Suprapubic skin (tissue), 4 donors: Measurements from ENCODE around the gene MFSD6. TPM values are rescaled to one million over a fixed set of nuclear protein-coding genes. Genes with fewer than 3 reads are reported as not detected.

ENCODE experiments used
- DNase-seq, 2 donors: peaks; one replicate each; pipeline ENCODE4 v3.0.0-alpha.2; 2019; ENCODE audit warnings: low spot score in 2 of 2
- H3K27ac ChIP-seq: fragments of 200-600 bp; sonication (generic); one replicate; pipeline ENCODE4 v1.5.1; 2019
- H3K27me3 ChIP-seq: fragments of 200-600 bp; sonication (generic); one replicate; pipeline ENCODE4 v1.5.1; 2019
- H3K36me3 ChIP-seq: fragments of 200-600 bp; sonication (generic); one replicate; pipeline ENCODE4 v1.5.1; 2019
- H3K4me1 ChIP-seq: fragments of 200-600 bp; sonication (generic); one replicate; pipeline ENCODE4 v1.5.1; 2019
- H3K4me3 ChIP-seq: fragments of 200-600 bp; sonication (generic); one replicate; pipeline ENCODE4 v1.5.1; 2019; ENCODE audit warnings: mild to moderate bottlenecking
- H3K9me3 ChIP-seq: fragments of 200-600 bp; sonication (generic); one replicate; pipeline ENCODE4 v1.5.1; 2019
- CTCF ChIP-seq, 2 donors: fragments of 200-600 bp in 1 of 2; fragments of 450-650 bp in 1 of 2; sonication (generic) in 1 of 2; IDR thresholded peaks; one replicate each; pipeline ENCODE4 v1.5.1; 2016 to 2019; ENCODE audit warnings: antibody characterized with exemption in 2 of 2, mild to moderate bottlenecking in 1 of 2, moderate library complexity in 1 of 2
- EP300 ChIP-seq: sonication (generic); formaldehyde crosslinking; IDR thresholded peaks from one replicate; pipeline ENCODE4 v1.6.1; 2017; ENCODE audit warnings: antibody characterized with exemption
- POLR2A ChIP-seq, 2 donors: fragments of 450-650 bp; IDR thresholded peaks; one replicate each; pipeline ENCODE4 v1.6.1; 2017; ENCODE audit warnings: antibody characterized with exemption in 2 of 2, mild to moderate bottlenecking in 2 of 2, moderate library complexity in 2 of 2
- POLR2AphosphoS5 ChIP-seq, 3 donors: sonication (generic); formaldehyde crosslinking; IDR thresholded peaks; one replicate each; pipeline ENCODE4 v1.6.1; 2017; ENCODE audit warnings: antibody characterized with exemption in 3 of 3
- WGBS: methylation state at CpG from one replicate; pipeline ENCODE4 v1.1.5; 2018; 5-methylcytosine and 5-hydroxymethylcytosine counted together
- total RNA-seq, 4 donors: library from RNA; depleted of rRNA; stranded (reverse); fragments of >200 nt; gene quantifications; one replicate each; pipeline ENCODE4 v1.1.0, GENCODE V29; 2016

MFSD6 gene
- total RNA-seq, 4 donors from 2014 or later = 182 to 295 (median 199) TPM

GRCh38 chr2:190449925-190450324 lies 41.8 kb downstream of the MFSD6 start:
- DNase-seq = no peak
- Histone ChIP-seq H3K27ac (no peak overlapping the region), H3K9me3 (no peaks in the 10 kb centered on the region), H3K27me3 (no peaks in the 10 kb centered on the region), H3K4me1 (peaks cover 34% of the 10 kb centered on the region), H3K4me3 (no peak overlapping the region), H3K36me3 (no peaks in the 10 kb centered on the region)
- WGBS = 93% methylated on average over 3 of the region's 3 CpGs
- TF ChIP-seq POLR2AphosphoS5 (IDR thresholded peaks at IDR 0.05) = no peak
- TF ChIP-seq POLR2A (IDR thresholded peaks at IDR 0.05) = no peak
- TF ChIP-seq CTCF (IDR thresholded peaks at IDR 0.05) = no peak

- WGBS = 100% methylated on average over 2 of the region's 2 CpGs
- Histone ChIP-seq H3K27me3 (no peaks in the 10 kb centered on the region), H3K4me1 (peaks cover 31% of the 10 kb centered on the region), H3K4me3 (no peak overlapping the region), H3K9me3 (no peaks in the 10 kb centered on the region), H3K27ac (no peak overlapping the region), H3K36me3 (no peaks in the 10 kb centered on the region)
- TF ChIP-seq EP300 (no peak), POLR2AphosphoS5 (IDR thresholded peaks at IDR 0.05) (no peak), POLR2A (IDR thresholded peaks at IDR 0.05) (no peak), CTCF (IDR thresholded peaks at IDR 0.05) (no peak)
- DNase-seq = no peak
These were observed 42.2 kb downstream of the MFSD6 start for GRCh38 chr2:190450363-190450762.

GRCh38 chr2:190451561-190452176 lies 43.5 kb downstream of the MFSD6 start:
- Histone ChIP-seq H3K27ac (no peak overlapping the region), H3K9me3 (no peaks in the 10 kb centered on the region)

GRCh38 chr2:190452433-190452832 lies 44.3 kb downstream of the MFSD6 start:
- H3K9me3 ChIP-seq = no peaks in the 10 kb centered on the region
- no peak for TF ChIP-seq EP300
- no peak for TF ChIP-seq POLR2A (IDR thresholded peaks at IDR 0.05)
- TF ChIP-seq POLR2AphosphoS5 (IDR thresholded peaks at IDR 0.05) = no peak
- TF ChIP-seq CTCF (IDR thresholded peaks at IDR 0.05) = no peak
- WGBS = 86% methylated on average over 1 of the region's 1 CpG
- H3K36me3 ChIP-seq = no peaks in the 10 kb centered on the region
- DNase-seq = no peak
- no peak overlapping the region for H3K4me3 ChIP-seq
- peaks cover 13% of the 10 kb centered on the region for H3K4me1 ChIP-seq
- no peak overlapping the region for H3K27ac ChIP-seq
- no peaks in the 10 kb centered on the region for H3K27me3 ChIP-seq

More at GRCh38 chr2:190451561-190452176, 43.5 kb downstream of the MFSD6 start:
- Histone ChIP-seq H3K4me3 (no peak overlapping the region), H3K27me3 (no peaks in the 10 kb centered on the region), H3K36me3 (no peaks in the 10 kb centered on the region), H3K4me1 (peaks cover 18% of the 10 kb centered on the region)
- DNase-seq = no peak
- TF ChIP-seq CTCF (IDR thresholded peaks at IDR 0.05) (no peak), POLR2A (IDR thresholded peaks at IDR 0.05) (no peak)
- WGBS = 89% methylated on average over 2 of the region's 2 CpGs

GRCh38 chr2:190454795-190455194 lies 46.6 kb downstream of the MFSD6 start:
- H3K9me3 ChIP-seq = no peaks in the 10 kb centered on the region
- no peak overlapping the region for H3K27ac ChIP-seq
- WGBS = 98% methylated on average over 2 of the region's 2 CpGs
- H3K27me3 ChIP-seq = no peaks in the 10 kb centered on the region
- peaks cover 10% of the 10 kb centered on the region for H3K4me1 ChIP-seq
- TF ChIP-seq POLR2AphosphoS5 (IDR thresholded peaks at IDR 0.05) (no peak), CTCF (IDR thresholded peaks at IDR 0.05) (no peak), POLR2A (IDR thresholded peaks at IDR 0.05) (no peak), EP300 (no peak)
- no peaks in the 10 kb centered on the region for H3K36me3 ChIP-seq
- no peak for DNase-seq
- H3K4me3 ChIP-seq = no peak overlapping the region
